Kasumi-1 (cell line): Measurements from ENCODE around the gene ABCC4.

Experiments used
- DNase-seq, 2 experiments: peaks; one replicate each; lab custom pipeline; 2025; lab: John Stamatoyannopoulos, UW

Gene ABCC4

DNA sequence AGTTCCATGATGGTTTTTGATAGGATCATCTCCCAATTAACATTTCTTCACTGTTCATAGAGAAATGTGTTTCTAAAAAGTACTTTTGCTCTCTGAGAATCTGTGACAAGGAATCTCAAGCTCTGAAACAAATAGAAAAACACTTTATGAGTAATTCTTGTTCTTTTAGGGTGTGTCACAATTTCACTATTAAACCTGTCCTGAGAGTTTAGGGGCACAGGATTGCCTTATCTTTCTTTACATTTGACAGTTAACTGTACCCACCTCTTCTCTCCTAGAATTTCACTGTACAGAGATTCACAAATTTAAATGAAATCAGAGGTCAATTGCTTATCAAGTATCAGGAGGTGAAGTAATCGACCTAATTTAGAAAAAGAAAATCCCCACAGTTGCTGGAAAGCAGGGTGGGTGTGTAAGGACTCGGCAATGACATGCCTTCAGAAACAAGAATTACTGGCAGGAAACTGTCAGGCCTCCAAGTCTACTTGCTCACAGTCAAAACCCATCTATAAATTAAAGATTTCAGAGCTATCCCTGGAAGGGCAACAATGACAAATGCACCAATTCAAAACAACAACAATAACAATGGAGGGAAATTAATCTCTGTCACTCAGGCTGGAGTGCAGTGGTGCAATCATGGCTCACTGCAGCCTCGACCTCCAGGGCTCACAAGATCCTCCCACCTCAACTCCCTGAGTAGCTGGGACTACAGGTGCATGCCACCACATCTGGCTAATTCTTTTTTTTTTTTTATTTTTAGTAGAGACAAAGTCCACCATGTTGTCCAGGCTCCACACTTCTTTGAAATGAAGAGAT, 250.2 kb downstream of the ABCC4 start:
- DNase-seq: no peak

- no peak for DNase-seq
Observed at GRCh38 chr13:95049772-95050171, 251.5 kb downstream of the ABCC4 start.

GRCh38 chr13:95044452-95045205, 256.6 kb downstream of the ABCC4 start:
- no peak for DNase-seq

DNA sequence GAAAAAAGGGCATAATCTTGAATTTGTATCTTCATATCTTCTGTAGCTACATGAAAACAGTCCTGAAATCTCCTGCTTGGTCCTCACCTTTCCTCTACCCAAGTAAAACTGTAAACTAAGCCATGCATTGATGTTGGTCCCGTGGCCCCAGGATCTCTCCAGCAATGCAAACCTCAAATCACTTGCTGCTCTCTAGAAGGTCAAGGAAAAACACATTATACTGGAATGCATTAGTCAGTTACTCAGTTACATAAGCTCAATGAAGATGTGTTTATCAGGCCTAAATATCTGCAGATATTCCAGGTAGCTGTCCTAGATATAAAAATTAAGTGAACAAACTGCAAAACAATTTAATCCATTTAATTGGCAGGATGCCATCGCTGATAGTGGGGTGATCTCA, 261.8 kb downstream of the ABCC4 start:
- DNase-seq: no peak

- no peak for DNase-seq
Observed at GRCh38 chr13:95038949-95039348, 262.3 kb downstream of the ABCC4 start.

DNA sequence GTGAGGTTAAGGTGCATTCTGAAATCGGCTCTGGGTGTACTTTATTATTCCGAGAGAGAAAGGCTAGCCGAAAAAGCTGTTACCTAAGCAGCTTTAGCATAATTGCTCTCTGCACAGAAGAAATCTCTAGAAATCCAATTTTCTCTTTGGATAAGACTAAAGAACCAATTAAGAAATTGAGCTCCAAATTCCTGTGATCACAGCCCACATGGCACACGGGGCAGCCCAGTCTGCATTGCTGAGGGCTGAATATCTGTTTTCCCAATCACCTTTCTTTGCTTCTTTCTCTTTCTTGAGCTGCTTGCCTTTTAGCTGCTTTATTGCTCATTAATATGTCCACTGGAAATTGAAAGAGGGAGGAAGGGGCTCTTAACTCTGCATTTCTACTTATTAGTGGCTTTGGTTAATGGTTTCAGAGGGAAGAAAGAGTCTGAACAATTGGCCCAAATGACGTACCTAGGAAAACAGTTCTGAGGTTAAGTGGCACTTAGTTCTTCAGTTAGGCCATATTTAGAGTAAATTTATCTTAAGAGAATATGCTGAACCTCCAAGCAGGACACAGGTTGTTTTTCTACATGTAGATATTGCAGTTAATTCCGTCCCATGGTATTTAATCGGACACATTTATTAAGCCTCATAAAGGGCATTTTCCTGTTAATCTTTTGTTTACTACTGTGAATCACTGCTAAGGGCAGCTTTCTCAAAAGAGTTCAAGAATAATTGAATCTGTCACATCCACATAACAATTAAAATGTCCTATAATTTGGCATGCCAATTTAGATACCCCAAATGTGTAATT, 265.7 kb downstream of the ABCC4 start:
- no peak for DNase-seq

GRCh38 chr13:95033890-95034289, 267.4 kb downstream of the ABCC4 start:
- DNase-seq: no peak

GRCh38 chr13:95032121-95032520, 269.1 kb downstream of the ABCC4 start:
- no peak for DNase-seq

DNA sequence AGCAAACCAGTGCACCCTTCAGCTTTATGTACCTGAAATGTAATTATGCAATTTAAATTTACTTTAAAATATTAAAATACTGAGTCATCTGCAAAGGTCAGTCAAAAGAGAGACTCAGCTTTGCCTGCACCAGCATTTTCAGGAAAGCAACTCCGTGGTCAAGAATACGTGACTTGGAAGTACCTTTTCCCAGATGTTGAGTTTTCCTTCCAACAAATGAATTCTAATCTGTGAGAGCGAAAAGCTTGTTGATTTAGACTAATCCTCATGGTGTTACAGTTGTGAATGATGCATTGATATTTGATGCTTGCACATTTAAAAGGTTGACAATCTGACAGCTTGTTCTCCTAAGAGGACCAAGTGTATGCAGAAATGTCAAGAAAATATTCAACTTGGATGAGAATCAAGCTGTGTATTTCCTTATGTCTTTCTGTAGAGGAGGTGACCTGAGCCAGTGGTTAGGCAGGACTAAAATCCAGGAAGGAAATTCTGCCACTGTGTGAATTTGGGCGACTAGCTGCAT, 270.4 kb downstream of the ABCC4 start:
- no peak for DNase-seq

DNA sequence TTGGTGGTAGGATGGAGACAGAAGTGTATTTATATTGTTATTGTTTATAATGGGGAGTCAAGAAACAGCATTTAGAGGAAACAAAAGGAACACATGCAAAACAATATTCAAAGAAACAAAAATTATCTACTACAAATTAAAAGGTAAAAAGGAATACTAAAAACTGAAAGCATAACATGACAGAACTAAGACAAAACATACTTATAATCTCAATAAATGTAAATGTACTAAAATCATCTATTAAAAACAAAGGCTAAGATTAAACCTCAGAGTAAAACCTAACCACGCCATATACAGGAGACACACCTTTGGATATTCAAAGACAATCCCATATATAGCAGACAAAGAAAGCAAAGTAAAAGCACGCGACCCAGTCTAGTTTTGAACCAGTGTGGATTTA, 273.6 kb downstream of the ABCC4 start:
- DNase-seq: no peak

DNA sequence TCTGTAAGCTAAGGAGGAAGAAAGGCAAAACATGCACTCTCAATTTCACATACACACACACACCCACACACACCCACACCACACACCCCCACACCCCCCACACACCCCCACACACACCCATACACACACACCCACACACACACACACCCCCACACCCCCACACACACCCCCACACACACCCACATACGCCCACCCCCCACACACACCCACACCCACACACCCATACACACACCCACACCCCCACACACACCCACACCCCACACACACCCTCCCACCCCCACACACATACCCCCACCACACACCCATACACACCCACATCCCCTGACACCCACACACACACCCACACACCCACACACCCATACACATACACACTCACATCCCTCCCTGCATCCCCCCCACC, 276.1 kb downstream of the ABCC4 start:
- DNase-seq: no peak

- DNase-seq: no peak
Observed at GRCh38 chr13:95023405-95023804, 277.8 kb downstream of the ABCC4 start.

DNA sequence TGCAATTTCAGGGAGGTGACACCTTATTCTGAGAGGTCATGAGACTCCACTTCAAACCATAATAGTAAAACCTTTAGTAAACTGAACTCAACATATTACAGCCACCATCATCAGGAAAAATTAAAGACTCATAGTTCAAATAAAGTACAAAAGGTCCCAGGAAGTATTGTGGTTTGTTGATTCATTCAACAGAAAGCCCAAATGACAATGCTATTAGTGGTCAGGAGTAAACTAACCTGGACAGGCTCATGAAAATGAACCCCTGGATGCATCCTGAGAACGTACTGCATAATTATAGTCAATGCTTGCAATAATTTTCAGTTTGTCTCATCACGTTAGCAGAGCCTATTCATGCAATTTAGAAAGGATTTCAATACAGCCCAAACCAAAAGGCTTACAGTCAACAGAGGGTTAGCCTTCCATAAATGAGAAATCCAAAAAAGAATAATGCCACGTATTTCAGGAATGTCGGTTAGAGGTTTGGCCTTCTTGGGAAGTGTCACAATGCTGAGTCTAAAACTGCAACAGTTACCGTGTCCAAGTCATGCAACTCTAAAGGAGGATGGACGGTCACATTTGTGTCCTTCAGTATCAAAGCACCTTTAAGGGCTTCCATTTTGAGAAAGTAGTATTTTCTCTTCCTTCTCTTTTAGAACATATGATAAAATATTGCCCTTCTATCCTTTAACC, 280.8 kb downstream of the ABCC4 start:
- DNase-seq: no peak

- DNase-seq: no peak
Observed at GRCh38 chr13:95019886-95020285, 281.4 kb downstream of the ABCC4 start.

- DNase-seq: no peak
Observed at GRCh38 chr13:95007322-95007721, 293.9 kb downstream of the ABCC4 start.

DNA sequence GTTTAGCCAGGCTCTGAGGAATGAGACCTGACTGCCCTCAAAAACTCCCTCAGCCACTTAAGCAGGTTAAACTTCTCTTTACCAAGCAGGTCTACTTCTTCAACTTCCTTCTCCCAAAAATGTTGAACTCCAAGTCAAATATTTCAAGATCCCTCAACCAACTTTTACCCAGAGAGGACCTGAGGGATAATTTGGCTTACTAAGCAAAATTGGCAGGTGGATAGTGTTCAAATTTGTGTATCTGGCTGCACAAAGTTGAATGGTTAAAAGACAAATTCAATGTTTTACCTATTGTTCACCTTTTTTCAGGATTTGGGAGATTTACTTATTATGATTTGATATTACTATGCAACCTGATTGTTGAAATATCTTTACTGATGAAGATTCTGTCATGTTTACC, 296.0 kb downstream of the ABCC4 start:
- no peak for DNase-seq

DNA sequence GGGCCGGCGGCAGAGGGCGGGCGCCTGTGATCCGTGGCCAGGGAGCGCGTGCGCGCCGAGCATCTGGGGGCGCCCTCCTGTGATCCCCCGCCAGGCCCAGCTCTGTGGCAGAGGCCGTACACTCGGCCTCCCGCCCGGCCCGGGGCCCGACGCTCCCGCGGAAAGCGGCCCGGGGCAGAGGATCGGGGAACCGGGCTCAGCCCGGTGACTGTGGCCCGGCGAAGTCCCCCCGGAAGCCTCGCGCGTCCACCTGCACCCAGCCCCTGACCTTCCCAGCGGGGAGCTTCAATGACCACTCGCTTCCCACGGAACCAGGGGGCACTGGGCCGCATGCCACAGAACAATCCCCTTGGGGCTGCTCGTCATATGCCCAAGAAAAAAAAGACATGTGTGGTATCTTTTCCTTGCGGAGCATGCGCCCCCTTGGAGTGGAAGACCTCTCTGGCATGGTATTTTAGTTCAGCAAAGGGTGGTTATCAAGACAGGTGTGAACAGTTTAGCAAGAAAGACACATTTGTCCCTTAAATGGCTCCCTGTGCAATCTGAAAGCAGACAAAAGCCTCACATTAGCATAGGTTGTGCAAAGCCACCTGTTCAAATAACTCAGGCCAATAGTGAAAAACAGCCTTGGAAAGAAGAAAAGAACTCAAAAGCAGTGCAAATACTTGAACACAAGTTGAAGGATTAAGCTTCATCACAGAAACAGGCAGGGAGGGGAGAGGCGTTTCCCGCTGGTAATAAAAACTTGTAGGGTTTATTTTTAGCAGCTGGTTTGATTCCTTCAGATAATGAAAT, 298.0 kb downstream of the ABCC4 start:
- DNase-seq: no peak

DNA sequence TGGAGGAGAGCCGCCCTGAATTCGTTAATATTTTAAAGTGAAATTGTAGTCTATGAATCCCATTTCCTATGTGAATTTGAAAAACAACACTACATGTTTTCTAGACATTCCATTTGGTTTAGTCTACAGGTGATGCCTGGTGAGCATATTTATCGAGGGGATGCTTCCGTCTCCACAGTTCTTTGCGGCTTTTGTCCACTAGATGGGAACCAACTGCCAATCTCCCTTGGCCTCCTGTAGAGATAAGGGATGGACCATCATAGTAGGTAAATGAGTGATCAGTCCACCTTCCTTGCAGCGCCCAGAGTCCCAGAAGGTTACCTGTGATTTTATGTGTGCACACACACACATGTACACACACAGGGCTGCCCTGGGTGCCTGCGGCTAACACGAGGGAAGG, 299.1 kb downstream of the ABCC4 start:
- DNase-seq: no peak

- no peak for DNase-seq
Observed at GRCh38 chr13:94999871-95000270, 301.4 kb downstream of the ABCC4 start.

GRCh38 chr13:94997126-94997525, 304.1 kb downstream of the ABCC4 start:
- no peak for DNase-seq

- DNase-seq: no peak
Observed at GRCh38 chr13:94996445-94996844, 304.8 kb downstream of the ABCC4 start.
